ENCODE data around the gene MGST3. TPM values are rescaled to one million over a fixed set of nuclear protein-coding genes. Genes with fewer than 3 reads are reported as not detected.
A peak's percentile ranks its signal among the peaks of the same experiment; 100 is the strongest.

Gene MGST3
- total RNA-seq, 4 donors from 2014 or later, result 106 to 175 (median 157) TPM

- DNase-seq (ENCODE audit: low spot score in 2 of 2), result no peak
- WGBS, 2 donors, result 28 to 33% methylated on average over 1 of the region's 1 CpG
Observed at GRCh38 chr1:165595246-165595938, 35.6 kb upstream of the MGST3 start.

GRCh38 chr1:165597883-165598675, 33.0 kb upstream of the MGST3 start:
- 0 to 1% methylated on average over 37 to 38 of the region's 38 CpGs for WGBS, 2 donors
- peak overlapping the region; percentile 32 to 70 (median 52) for H3K4me3 ChIP-seq
- peak; percentile 78 for TF ChIP-seq EP300 (IDR thresholded peaks at IDR 0.05)
- TF ChIP-seq CTCF (IDR thresholded peaks at IDR 0.05), result peak in 1 of 5 experiments; percentile 23
- peak in 1 of 2 donors; percentile 56 for TF ChIP-seq POLR2A (IDR thresholded peaks at IDR 0.05)
- peaks cover 0 to 31% (median 5%) of the 10 kb centered on the region in 4 donors for H3K4me1 ChIP-seq
- H3K27me3 ChIP-seq, result no peaks in the 10 kb centered on the region
- DNase-seq (ENCODE audit: low spot score in 2 of 2), result peak; percentile 95 to 96
- H3K27ac ChIP-seq, result peak overlapping the region; percentile 49 to 88 (median 84)
- H3K9me3 ChIP-seq, result no peaks in the 10 kb centered on the region
- H3K36me3 ChIP-seq, result no peaks in the 10 kb centered on the region

More at GRCh38 chr1:165595246-165595938, 35.6 kb upstream of the MGST3 start:
- H3K27ac ChIP-seq, result peak overlapping the region in 1 of 4 donors; percentile 51
- no peaks in the 10 kb centered on the region for H3K27me3 ChIP-seq
- H3K4me3 ChIP-seq, result no peak overlapping the region
- no peaks in the 10 kb centered on the region for H3K36me3 ChIP-seq
- H3K4me1 ChIP-seq, result peaks cover 0 to 25% (median 5%) of the 10 kb centered on the region in 4 donors
- H3K9me3 ChIP-seq, result no peaks in the 10 kb centered on the region
- TF ChIP-seq EP300 (IDR thresholded peaks at IDR 0.05) (no peak), CTCF (IDR thresholded peaks at IDR 0.05) (no peak), POLR2A (IDR thresholded peaks at IDR 0.05) (no peak)

- H3K36me3 ChIP-seq, result no peaks in the 10 kb centered on the region
- peak overlapping the region; percentile 32 to 70 (median 52) for H3K4me3 ChIP-seq
- TF ChIP-seq CTCF (IDR thresholded peaks at IDR 0.05) (no peak), POLR2A (IDR thresholded peaks at IDR 0.05) (no peak), EP300 (IDR thresholded peaks at IDR 0.05) (no peak)
- 16 to 18% methylated on average over 3 of the region's 3 CpGs for whole genome bisulfite sequencing, 2 donors
- no peaks in the 10 kb centered on the region for H3K9me3 ChIP-seq
- H3K27me3 ChIP-seq, result no peaks in the 10 kb centered on the region
- peaks cover 0 to 28% (median 5%) of the 10 kb centered on the region in 4 donors for H3K4me1 ChIP-seq
- DNase-seq (ENCODE audit: low spot score in 2 of 2), result no peak
- peak overlapping the region; percentile 49 to 88 (median 84) for H3K27ac ChIP-seq
Observed at GRCh38 chr1:165598676-165599059, 32.4 kb upstream of the MGST3 start.

- DNase-seq (ENCODE audit: low spot score in 2 of 2), result no peak
- no peak for TF ChIP-seq POLR2A (IDR thresholded peaks at IDR 0.05)
- no peak for TF ChIP-seq EP300 (IDR thresholded peaks at IDR 0.05)
- TF ChIP-seq CTCF (IDR thresholded peaks at IDR 0.05), result no peak
- H3K4me3 ChIP-seq, result no peak overlapping the region
- peaks cover 0 to 23% (median 5%) of the 10 kb centered on the region in 4 donors for H3K4me1 ChIP-seq
- H3K27ac ChIP-seq, result no peak overlapping the region
- no peaks in the 10 kb centered on the region for H3K27me3 ChIP-seq
- H3K36me3 ChIP-seq, result no peaks in the 10 kb centered on the region
- H3K9me3 ChIP-seq, result no peaks in the 10 kb centered on the region
- 49 to 51% methylated on average over 4 of the region's 4 CpGs for WGBS, 2 donors
Observed at GRCh38 chr1:165600793-165601192, 30.2 kb upstream of the MGST3 start.

GRCh38 chr1:165603810-165604209, 27.2 kb upstream of the MGST3 start:
- Histone ChIP-seq H3K36me3 (no peaks in the 10 kb centered on the region), H3K4me1 (peaks cover 0 to 11% (median 0%) of the 10 kb centered on the region in 4 donors), H3K4me3 (no peak overlapping the region), H3K27me3 (no peaks in the 10 kb centered on the region), H3K27ac (no peak overlapping the region), H3K9me3 (no peaks in the 10 kb centered on the region)
- DNase-seq (ENCODE audit: low spot score in 2 of 2), result no peak
- 41 to 54% methylated on average over 2 of the region's 2 CpGs for WGBS, 2 donors
- TF ChIP-seq POLR2A (IDR thresholded peaks at IDR 0.05) (no peak), EP300 (IDR thresholded peaks at IDR 0.05) (no peak), CTCF (IDR thresholded peaks at IDR 0.05) (no peak)
